GM19324 (cell line): ENCODE measurements around the gene ASGR1.
"Not testable (repeated sequence)": the region's sequence is repeated elsewhere in the genome, so short reads cannot be mapped to it uniquely, and the experiment has no call there.

ENCODE experiments used
- ATAC-seq: cut with Tn5 transposase; IDR thresholded peaks from one replicate; pipeline ENCODE4 v1.9.1; 2021; ENCODE audit warnings: mild to moderate bottlenecking, moderate library complexity; ENCODE audit not compliant: unreplicated experiment, low FRiP score

The ASGR1 gene

GRCh38 chr17:7129311-7129710 lies 49.9 kb downstream of the ASGR1 start:
- ATAC-seq = no peak

GRCh38 chr17:7128160-7128559 lies 51.0 kb downstream of the ASGR1 start:
- ATAC-seq = no peak

- not testable (repeated sequence) for ATAC-seq
These were observed 51.7 kb downstream of the ASGR1 start for GRCh38 chr17:7127501-7127900.

DNA sequence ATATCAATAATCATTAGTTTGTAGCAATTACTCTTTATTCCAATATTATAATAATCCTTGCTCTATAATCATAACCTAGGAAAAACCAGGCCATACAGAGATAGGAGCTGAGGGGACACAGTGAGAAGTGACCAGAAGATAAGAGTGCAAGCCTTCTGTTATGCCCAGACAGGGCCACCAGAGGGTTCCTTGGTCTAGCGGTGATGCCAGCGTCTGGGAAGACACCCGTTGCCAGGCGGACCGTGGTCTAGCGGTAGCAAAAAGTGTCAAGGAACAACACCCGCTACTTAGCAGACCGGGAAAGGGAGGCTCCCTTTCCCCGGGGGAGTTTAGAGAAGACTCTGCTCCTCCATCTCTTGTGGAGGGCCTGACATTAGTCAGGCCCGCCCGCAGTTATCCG lies 52.8 kb downstream of the ASGR1 start:
- ATAC-seq = not testable (repeated sequence)

DNA sequence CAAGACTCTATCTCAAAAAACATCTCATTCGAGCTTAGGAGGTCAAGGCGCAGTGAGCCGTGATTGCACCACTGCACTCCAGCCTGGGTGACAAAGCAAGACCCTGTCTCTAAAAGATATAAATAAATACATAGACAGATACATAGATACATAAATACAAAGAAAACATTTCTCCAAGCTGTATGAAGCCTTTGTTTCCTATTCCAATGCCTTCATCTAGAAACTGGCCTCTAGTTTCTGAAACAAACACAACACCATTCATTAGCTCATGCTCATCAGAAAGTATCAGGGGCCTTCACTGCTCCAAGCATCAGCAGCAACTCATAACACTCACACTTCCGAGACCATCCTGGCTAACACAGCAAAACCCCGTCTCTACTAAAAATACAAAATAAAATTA lies 54.2 kb downstream of the ASGR1 start:
- no peak for ATAC-seq

DNA sequence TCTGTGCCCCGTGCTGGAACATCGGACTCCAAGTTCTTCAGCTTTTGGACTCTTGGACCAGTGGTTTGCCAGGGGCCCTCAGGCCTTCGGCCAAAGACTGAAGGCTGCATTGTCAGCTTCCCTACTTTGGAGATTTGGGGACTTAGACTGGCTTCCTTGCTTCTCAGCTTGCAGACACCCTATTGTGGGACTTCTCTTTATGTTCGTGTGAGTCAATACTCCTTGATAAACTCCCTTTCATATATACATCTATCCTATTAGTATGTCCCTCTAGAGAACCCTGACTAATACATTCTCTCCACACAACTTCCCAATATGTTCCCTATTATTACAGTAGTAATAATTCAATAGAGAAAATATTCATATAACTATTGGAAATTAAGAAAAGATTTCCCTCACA lies 55.3 kb downstream of the ASGR1 start:
- ATAC-seq = no peak
